Measurements from ENCODE around the gene TPSG1.

Gene TPSG1

GRCh38 chr16:1175566-1176279 is 49.3 kb downstream of the TPSG1 start:
- H3K4me3 ChIP-seq (replicated peaks; ENCODE audit: low read depth, low read length): no peak overlapping the region
- no peak for DNase-seq (ENCODE audit: low read depth)
- TF ChIP-seq CTCF (IDR thresholded peaks at IDR 0.05; ENCODE audit: low read length, missing control alignments): no peak

- no peak for DNase-seq (ENCODE audit: low read depth)
- no peak for TF ChIP-seq CTCF (IDR thresholded peaks at IDR 0.05; ENCODE audit: low read length, missing control alignments)
- no peak overlapping the region for H3K4me3 ChIP-seq (replicated peaks; ENCODE audit: low read depth, low read length)
These were observed 50.4 kb downstream of the TPSG1 start for GRCh38 chr16:1174477-1175357.

GRCh38 chr16:1173788-1174451 is 51.1 kb downstream of the TPSG1 start:
- H3K4me3 ChIP-seq (replicated peaks; ENCODE audit: low read depth, low read length): no peak overlapping the region
- no peak for DNase-seq (ENCODE audit: low read depth)
- no peak for TF ChIP-seq CTCF (IDR thresholded peaks at IDR 0.05; ENCODE audit: low read length, missing control alignments)

- no peak for TF ChIP-seq CTCF (IDR thresholded peaks at IDR 0.05; ENCODE audit: low read length, missing control alignments)
- no peak for DNase-seq (ENCODE audit: low read depth)
- no peak overlapping the region for H3K4me3 ChIP-seq (replicated peaks; ENCODE audit: low read depth, low read length)
These were observed 52.4 kb downstream of the TPSG1 start for GRCh38 chr16:1172651-1173050.

- TF ChIP-seq CTCF (IDR thresholded peaks at IDR 0.05; ENCODE audit: low read length, missing control alignments): no peak
- H3K4me3 ChIP-seq (replicated peaks; ENCODE audit: low read depth, low read length): no peak overlapping the region
- DNase-seq (ENCODE audit: low read depth): no peak
These were observed 53.1 kb downstream of the TPSG1 start for GRCh38 chr16:1171854-1172428.
